BJ (cell line): ENCODE measurements around the gene GNB4. TPM values are rescaled to one million over a fixed set of nuclear protein-coding genes. Genes with fewer than 3 reads are reported as not detected.

Source experiments
- CTCF ChIA-PET: fragments of 350-600 bp; formaldehyde crosslinking; extraction: SDS; loops from one replicate; lab custom pipeline; 2021; ENCODE audit warnings: antibody characterized with exemption, inconsistent platforms; lab: Yijun Ruan, JAX
- POLR2A ChIA-PET: fragments of 300-600 bp; sonication (Branson Sonifier 250); formaldehyde crosslinking; extraction: SDS; loops from one replicate; lab custom pipeline; 2021; ENCODE audit warnings: antibody characterized with exemption; lab: Charles Lee
- DNase-seq: peaks from one replicate; pipeline ENCODE4 v3.0.0-alpha.2; 2011; ENCODE audit warnings: low read depth
- H3K27me3 ChIP-seq: 2 replicates; pipeline ENCODE4 v1.6.0; 2011; ENCODE audit warnings: low read length; ENCODE audit not compliant: control insufficient read depth, insufficient read depth
- H3K36me3 ChIP-seq: 2 replicates; pipeline ENCODE4 v1.5.1; 2011; ENCODE audit warnings: low read length; ENCODE audit not compliant: control insufficient read depth, insufficient read depth
- H3K4me3 ChIP-seq: 2 replicates; pipeline ENCODE4 v1.5.1; 2011; ENCODE audit warnings: low read depth, mild to moderate bottlenecking, control low read depth, low read length
- CTCF ChIP-seq: IDR thresholded peaks from 2 replicates; pipeline ENCODE4 v1.5.1; 2011; ENCODE audit warnings: low read depth, mild to moderate bottlenecking, control low read depth, inconsistent platforms, low read length, moderate library complexity; ENCODE audit not compliant: insufficient read depth
- polyA plus RNA-seq: library from polyadenylated mRNA; depleted of rRNA; stranded (reverse); fragments of >200 nt; gene quantifications from 2 replicates; pipeline ENCODE4 v1.2.3, GENCODE V29; 2011

The GNB4 gene
- polyA plus RNA-seq, 1 experiment: 25.2 TPM

- ChIA-PET CTCF (no interaction called here), POLR2A (no interaction called here)
- Histone ChIP-seq H3K36me3 (no peaks in the 10 kb centered on the region), H3K4me3 (no peak overlapping the region), H3K27me3 (no peaks in the 10 kb centered on the region)
- DNase-seq: no peak
- TF ChIP-seq CTCF: no peak
Measured at GRCh38 chr3:179447251-179447650, 4.0 kb downstream of the GNB4 start.

- CTCF ChIA-PET: no interaction called here
- Histone ChIP-seq H3K36me3 (no peaks in the 10 kb centered on the region), H3K4me3 (no peak overlapping the region), H3K27me3 (no peaks in the 10 kb centered on the region)
- TF ChIP-seq CTCF: peak; percentile 38
- POLR2A ChIA-PET: no interaction called here
- DNase-seq: no peak
Measured at GRCh38 chr3:179446501-179446900, 4.8 kb downstream of the GNB4 start.

- Histone ChIP-seq H3K27me3 (no peaks in the 10 kb centered on the region), H3K4me3 (no peak overlapping the region), H3K36me3 (no peaks in the 10 kb centered on the region)
- no peak for TF ChIP-seq CTCF
- ChIA-PET POLR2A (no interaction called here), CTCF (no interaction called here)
- no peak for DNase-seq
Measured at GRCh38 chr3:179438841-179439240, 12.4 kb downstream of the GNB4 start.

GRCh38 chr3:179436517-179436916 is 14.8 kb downstream of the GNB4 start:
- Histone ChIP-seq H3K27me3 (no peaks in the 10 kb centered on the region), H3K36me3 (no peaks in the 10 kb centered on the region), H3K4me3 (no peak overlapping the region)
- no peak for DNase-seq
- no peak for TF ChIP-seq CTCF
- ChIA-PET CTCF (no interaction called here), POLR2A (no interaction called here)

- DNase-seq: no peak
- Histone ChIP-seq H3K27me3 (no peaks in the 10 kb centered on the region), H3K4me3 (no peak overlapping the region), H3K36me3 (no peaks in the 10 kb centered on the region)
- POLR2A ChIA-PET: no interaction called here
- CTCF ChIA-PET: interaction anchor here (1.1 kb wide), 2 partner anchors 18 to 21 kb away, joined by 3 to 5 read pairs; partner anchors contain the start of gene GNB4
- no peak for TF ChIP-seq CTCF
Measured at GRCh38 chr3:179432451-179432850, 18.8 kb downstream of the GNB4 start.
